ENCODE data around the gene ISM2.

The ISM2 gene

DNA sequence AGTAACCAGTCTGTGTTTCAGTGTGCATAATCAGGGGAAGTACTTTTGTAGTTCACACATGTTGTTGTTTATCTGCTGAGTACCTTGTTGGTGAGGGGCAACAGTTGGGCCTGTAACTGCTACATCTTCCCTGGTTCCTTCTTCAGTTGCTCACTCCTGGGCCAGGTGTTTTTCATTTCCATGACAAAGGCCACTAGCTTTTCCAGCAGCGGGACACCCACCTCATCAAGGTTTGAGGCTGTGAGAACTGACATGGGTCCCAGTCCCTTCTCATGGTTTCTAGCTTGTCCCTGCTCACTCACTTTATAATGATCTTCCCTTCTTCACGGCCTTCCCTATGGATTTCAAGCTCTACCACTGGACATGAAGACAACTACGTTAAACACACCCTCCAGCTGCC lies 73.8 kb downstream of the ISM2 start:
- DNase-seq (ENCODE audit: low read depth) = no peak
- TF ChIP-seq, protein P1, sequence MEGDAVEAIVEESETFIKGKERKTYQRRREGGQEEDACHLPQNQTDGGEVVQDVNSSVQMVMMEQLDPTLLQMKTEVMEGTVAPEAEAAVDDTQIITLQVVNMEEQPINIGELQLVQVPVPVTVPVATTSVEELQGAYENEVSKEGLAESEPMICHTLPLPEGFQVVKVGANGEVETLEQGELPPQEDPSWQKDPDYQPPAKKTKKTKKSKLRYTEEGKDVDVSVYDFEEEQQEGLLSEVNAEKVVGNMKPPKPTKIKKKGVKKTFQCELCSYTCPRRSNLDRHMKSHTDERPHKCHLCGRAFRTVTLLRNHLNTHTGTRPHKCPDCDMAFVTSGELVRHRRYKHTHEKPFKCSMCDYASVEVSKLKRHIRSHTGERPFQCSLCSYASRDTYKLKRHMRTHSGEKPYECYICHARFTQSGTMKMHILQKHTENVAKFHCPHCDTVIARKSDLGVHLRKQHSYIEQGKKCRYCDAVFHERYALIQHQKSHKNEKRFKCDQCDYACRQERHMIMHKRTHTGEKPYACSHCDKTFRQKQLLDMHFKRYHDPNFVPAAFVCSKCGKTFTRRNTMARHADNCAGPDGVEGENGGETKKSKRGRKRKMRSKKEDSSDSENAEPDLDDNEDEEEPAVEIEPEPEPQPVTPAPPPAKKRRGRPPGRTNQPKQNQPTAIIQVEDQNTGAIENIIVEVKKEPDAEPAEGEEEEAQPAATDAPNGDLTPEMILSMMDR (conservative IDR thresholded peaks at IDR 0.05; ENCODE audit: low read depth, low read length) = no peak
- no peak overlapping the region for H3K4me3 ChIP-seq (ENCODE audit: low read depth, low read length)
